ENCODE data around the gene EGFL7. TPM values are rescaled to one million over a fixed set of nuclear protein-coding genes. Genes with fewer than 3 reads are reported as not detected.

The EGFL7 gene
- total and polyA plus RNA-seq, 2 of the 13 experiments (the other 11 are each of a cell fraction or from before 2014, with no cell fraction given): 0.20 to 5.1 TPM

DNA sequence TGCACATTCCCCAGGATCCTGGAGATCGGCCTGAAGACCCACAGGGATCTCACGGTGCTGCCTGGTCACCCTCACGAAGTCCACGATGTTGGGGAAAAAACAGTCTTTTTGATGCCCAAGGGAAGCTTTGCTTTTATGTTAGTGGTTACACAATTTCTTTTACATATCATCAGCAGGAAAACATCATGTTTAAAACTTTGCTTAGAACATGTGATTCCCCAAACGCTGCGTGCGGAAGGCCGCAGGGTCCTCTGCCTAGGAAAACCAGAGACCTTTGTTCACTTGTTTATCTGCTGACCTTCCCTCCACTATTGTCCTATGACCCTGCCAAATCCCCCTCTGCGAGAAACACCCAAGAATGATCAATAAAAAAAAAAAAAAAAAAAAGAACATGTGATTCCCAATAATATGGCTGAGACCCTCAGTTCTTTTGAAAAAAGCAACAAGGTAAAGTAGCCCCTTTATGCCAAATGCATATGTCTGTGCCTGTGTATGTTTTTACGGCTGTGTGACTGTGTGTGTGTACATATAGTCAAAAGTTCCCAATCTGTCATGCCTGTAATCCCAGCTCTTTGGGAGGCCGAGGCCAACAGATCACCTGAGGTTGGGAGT is 36.0 kb downstream of the EGFL7 start (continued):
- TF ChIP-seq, protein P1, sequence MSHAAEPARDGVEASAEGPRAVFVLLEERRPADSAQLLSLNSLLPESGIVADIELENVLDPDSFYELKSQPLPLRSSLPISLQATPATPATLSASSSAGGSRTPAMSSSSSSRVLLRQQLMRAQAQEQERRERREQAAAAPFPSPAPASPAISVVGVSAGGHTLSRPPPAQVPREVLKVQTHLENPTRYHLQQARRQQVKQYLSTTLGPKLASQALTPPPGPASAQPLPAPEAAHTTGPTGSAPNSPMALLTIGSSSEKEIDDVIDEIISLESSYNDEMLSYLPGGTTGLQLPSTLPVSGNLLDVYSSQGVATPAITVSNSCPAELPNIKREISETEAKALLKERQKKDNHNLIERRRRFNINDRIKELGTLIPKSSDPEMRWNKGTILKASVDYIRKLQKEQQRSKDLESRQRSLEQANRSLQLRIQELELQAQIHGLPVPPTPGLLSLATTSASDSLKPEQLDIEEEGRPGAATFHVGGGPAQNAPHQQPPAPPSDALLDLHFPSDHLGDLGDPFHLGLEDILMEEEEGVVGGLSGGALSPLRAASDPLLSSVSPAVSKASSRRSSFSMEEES (CRISPR knock-in tag; IDR thresholded peaks at IDR 0.05): 0 out of 2 replicates have a peak, but pooled peaks have one; percentile 41
- no peak for TF ChIP-seq ZNF660 (CRISPR knock-in tag; IDR thresholded peaks at IDR 0.05; ENCODE audit: borderline replicate concordance, low read depth)
- TF ChIP-seq ZBTB7B (CRISPR knock-in tag; IDR thresholded peaks at IDR 0.05): 0 out of 2 replicates have a peak, but pooled peaks have one; percentile 24
- peak; percentile 96 for TF ChIP-seq BCL6 (CRISPR knock-in tag; IDR thresholded peaks at IDR 0.05)
- 0 out of 2 replicates have a peak, but pooled peaks have one; percentile 10 for TF ChIP-seq HDAC2 (CRISPR knock-in tag; IDR thresholded peaks at IDR 0.05)
- TF ChIP-seq, protein P2, sequence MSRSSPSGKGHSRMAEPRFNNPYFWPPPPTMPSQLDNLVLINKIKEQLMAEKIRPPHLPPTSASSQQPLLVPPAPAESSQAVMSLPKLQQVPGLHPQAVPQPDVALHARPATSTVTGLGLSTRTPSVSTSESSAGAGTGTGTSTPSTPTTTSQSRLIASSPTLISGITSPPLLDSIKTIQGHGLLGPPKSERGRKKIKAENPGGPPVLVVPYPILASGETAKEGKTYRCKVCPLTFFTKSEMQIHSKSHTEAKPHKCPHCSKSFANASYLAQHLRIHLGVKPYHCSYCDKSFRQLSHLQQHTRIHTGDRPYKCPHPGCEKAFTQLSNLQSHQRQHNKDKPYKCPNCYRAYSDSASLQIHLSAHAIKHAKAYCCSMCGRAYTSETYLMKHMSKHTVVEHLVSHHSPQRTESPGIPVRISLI (CRISPR knock-in tag; IDR thresholded peaks at IDR 0.05; ENCODE audit: borderline replicate concordance): peak; percentile 74; the same call in 1 of the 2 replicates
- TF ChIP-seq, protein P3, sequence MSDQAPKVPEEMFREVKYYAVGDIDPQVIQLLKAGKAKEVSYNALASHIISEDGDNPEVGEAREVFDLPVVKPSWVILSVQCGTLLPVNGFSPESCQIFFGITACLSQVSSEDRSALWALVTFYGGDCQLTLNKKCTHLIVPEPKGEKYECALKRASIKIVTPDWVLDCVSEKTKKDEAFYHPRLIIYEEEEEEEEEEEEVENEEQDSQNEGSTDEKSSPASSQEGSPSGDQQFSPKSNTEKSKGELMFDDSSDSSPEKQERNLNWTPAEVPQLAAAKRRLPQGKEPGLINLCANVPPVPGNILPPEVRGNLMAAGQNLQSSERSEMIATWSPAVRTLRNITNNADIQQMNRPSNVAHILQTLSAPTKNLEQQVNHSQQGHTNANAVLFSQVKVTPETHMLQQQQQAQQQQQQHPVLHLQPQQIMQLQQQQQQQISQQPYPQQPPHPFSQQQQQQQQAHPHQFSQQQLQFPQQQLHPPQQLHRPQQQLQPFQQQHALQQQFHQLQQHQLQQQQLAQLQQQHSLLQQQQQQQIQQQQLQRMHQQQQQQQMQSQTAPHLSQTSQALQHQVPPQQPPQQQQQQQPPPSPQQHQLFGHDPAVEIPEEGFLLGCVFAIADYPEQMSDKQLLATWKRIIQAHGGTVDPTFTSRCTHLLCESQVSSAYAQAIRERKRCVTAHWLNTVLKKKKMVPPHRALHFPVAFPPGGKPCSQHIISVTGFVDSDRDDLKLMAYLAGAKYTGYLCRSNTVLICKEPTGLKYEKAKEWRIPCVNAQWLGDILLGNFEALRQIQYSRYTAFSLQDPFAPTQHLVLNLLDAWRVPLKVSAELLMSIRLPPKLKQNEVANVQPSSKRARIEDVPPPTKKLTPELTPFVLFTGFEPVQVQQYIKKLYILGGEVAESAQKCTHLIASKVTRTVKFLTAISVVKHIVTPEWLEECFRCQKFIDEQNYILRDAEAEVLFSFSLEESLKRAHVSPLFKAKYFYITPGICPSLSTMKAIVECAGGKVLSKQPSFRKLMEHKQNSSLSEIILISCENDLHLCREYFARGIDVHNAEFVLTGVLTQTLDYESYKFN (CRISPR knock-in tag; conservative IDR thresholded peaks at IDR 0.05): peak; percentile 54
- no peak for TF ChIP-seq KLF12 (CRISPR knock-in tag; IDR thresholded peaks at IDR 0.05; ENCODE audit: borderline replicate concordance)
- TF ChIP-seq GATA4 (IDR thresholded peaks at IDR 0.05; ENCODE audit: borderline replicate concordance, low read depth): peak; percentile 10; the same call in 1 of the 2 replicates
- no peak for TF ChIP-seq ZFX (CRISPR knock-in tag; IDR thresholded peaks at IDR 0.05; ENCODE audit: low read depth)
- TF ChIP-seq SOX5 (CRISPR knock-in tag; IDR thresholded peaks at IDR 0.05; ENCODE audit: borderline replicate concordance): peak; percentile 69; the same call in 1 of the 2 replicates
- TF ChIP-seq SNAPC2 (CRISPR knock-in tag; IDR thresholded peaks at IDR 0.05): no peak
- TF ChIP-seq RXRB (CRISPR knock-in tag; IDR thresholded peaks at IDR 0.05; ENCODE audit: borderline replicate concordance): 0 out of 2 replicates have a peak, but pooled peaks have one; percentile 43
- TF ChIP-seq RARA (CRISPR knock-in tag; IDR thresholded peaks at IDR 0.05): peak; percentile 80
- 0 out of 2 replicates have a peak, but pooled peaks have one; percentile 54 for TF ChIP-seq ARNTL (CRISPR knock-in tag; IDR thresholded peaks at IDR 0.05)
- no peak for TF ChIP-seq MBNL3 (CRISPR knock-in tag; conservative IDR thresholded peaks at IDR 0.05)
- no peak for TF ChIP-seq GTF2F1 (IDR thresholded peaks at IDR 0.05; ENCODE audit: low read length)
- TF ChIP-seq SAP130 (CRISPR knock-in tag; IDR thresholded peaks at IDR 0.05; ENCODE audit: low read depth): peak; percentile 26; the same call in 1 of the 2 replicates
- TF ChIP-seq, protein P4, sequence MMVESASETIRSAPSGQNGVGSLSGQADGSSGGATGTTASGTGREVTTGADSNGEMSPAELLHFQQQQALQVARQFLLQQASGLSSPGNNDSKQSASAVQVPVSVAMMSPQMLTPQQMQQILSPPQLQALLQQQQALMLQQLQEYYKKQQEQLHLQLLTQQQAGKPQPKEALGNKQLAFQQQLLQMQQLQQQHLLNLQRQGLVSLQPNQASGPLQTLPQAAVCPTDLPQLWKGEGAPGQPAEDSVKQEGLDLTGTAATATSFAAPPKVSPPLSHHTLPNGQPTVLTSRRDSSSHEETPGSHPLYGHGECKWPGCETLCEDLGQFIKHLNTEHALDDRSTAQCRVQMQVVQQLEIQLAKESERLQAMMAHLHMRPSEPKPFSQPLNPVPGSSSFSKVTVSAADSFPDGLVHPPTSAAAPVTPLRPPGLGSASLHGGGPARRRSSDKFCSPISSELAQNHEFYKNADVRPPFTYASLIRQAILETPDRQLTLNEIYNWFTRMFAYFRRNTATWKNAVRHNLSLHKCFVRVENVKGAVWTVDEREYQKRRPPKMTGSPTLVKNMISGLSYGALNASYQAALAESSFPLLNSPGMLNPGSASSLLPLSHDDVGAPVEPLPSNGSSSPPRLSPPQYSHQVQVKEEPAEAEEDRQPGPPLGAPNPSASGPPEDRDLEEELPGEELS (CRISPR knock-in tag; IDR thresholded peaks at IDR 0.05): peak; percentile 34; the same call in 1 of the 2 replicates
- TF ChIP-seq ZNF460 (CRISPR knock-in tag; IDR thresholded peaks at IDR 0.05; ENCODE audit: borderline replicate concordance): peak; percentile 2; the same call in 1 of the 2 replicates
- 0 out of 2 replicates have a peak, but pooled peaks have one; percentile 51 for TF ChIP-seq SOX13 (IDR thresholded peaks at IDR 0.05)
- peak in 1 of 2 experiments; percentile 43; a peak in 1 of 4 replicates for TF ChIP-seq SOX13 (CRISPR knock-in tag; conservative IDR thresholded peaks at IDR 0.05 in 1 of 2, IDR thresholded peaks at IDR 0.05 in 1 of 2)

Measured in HepG2 (cell line).